Neural crest cell (in vitro differentiated cells): Measurements from ENCODE around the gene TTF2. TPM values are rescaled to one million over a fixed set of nuclear protein-coding genes. Genes with fewer than 3 reads are reported as not detected.
A peak's percentile ranks its signal among the peaks of the same experiment; 100 is the strongest.

Source experiments
- DNase-seq: peaks from one replicate; pipeline ENCODE4 v3.0.0; 2021; ENCODE audit warnings: low read depth, mixed read lengths, low spot score
- H3K27ac Mint-ChIP-seq: one replicate; pipeline ENCODE4 v1.8.0; 2021; ENCODE audit warnings: mild to moderate bottlenecking, mixed read lengths; ENCODE audit not compliant: unreplicated experiment
- H3K27me3 Mint-ChIP-seq: 2 replicates; pipeline ENCODE4 v1.8.0; 2021; ENCODE audit warnings: low read depth, mild to moderate bottlenecking, mixed read lengths
- H3K36me3 Mint-ChIP-seq: 2 replicates; pipeline ENCODE4 v1.8.0; 2021; ENCODE audit warnings: low read depth, mild to moderate bottlenecking, mixed read lengths
- H3K4me1 Mint-ChIP-seq: 2 replicates; pipeline ENCODE4 v1.8.0; 2021; ENCODE audit warnings: mixed read lengths
- H3K4me3 Mint-ChIP-seq: one replicate; pipeline ENCODE4 v1.8.0; 2021; ENCODE audit warnings: mild to moderate bottlenecking, mixed read lengths
- H3K9me3 Mint-ChIP-seq: 2 replicates; pipeline ENCODE4 v1.8.0; 2021; ENCODE audit warnings: mixed read lengths
- total RNA-seq: library from RNA; stranded (reverse); gene quantifications from 2 replicates; pipeline ENCODE4 v1.2.1, GENCODE V29; 2021
- TF ChIP-seq, protein P1 (sequence below): fragments of 200-600 bp; sonication (generic); conservative IDR thresholded peaks from 2 replicates; pipeline ENCODE4 v1.5.0; 2021; ENCODE audit warnings: antibody characterized with exemption, mild to moderate bottlenecking

The TTF2 gene
- total RNA-seq, 1 donor from 2014 or later: 66.7 TPM

DNA sequence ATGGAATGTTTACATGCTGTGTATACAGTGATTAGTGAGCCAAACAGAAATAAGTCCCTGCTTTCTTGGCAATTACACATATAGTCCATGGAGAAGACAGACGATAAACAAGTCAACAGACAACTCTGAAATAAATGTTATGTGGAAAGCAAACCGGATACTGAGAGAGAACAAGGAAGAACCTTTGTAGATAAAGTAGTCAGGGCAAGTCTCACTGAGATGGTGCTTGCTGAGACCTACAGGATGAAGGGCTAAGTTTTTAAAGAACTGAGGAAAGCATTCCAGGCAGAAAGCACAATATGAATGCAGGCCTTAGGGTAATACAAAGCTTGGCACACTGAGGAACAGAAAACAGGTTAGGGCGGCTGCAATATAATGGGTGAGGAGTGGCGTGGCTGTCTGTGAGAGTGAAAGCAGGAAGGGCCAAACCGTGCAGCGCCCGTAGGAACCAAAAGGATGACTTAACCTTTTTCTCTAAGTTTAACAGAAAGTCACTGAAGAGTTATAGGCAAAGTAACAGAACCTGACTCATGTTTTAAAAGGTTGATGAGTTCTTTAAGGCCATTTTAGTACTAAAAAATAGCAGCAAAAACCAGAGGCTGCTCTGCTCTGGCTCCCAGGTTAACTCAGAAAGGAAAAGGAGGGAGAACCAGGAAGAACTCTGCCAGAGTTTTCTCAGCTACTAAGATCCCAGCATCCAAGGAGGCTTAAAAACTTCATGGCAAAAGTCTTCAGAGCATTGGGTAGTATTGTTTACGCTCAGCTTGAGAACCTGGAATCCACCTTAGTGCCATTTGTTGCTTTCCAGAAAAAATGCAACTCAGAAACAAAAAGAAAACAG, 8.7 kb upstream of the TTF2 start:
- TF ChIP-seq, protein P1, sequence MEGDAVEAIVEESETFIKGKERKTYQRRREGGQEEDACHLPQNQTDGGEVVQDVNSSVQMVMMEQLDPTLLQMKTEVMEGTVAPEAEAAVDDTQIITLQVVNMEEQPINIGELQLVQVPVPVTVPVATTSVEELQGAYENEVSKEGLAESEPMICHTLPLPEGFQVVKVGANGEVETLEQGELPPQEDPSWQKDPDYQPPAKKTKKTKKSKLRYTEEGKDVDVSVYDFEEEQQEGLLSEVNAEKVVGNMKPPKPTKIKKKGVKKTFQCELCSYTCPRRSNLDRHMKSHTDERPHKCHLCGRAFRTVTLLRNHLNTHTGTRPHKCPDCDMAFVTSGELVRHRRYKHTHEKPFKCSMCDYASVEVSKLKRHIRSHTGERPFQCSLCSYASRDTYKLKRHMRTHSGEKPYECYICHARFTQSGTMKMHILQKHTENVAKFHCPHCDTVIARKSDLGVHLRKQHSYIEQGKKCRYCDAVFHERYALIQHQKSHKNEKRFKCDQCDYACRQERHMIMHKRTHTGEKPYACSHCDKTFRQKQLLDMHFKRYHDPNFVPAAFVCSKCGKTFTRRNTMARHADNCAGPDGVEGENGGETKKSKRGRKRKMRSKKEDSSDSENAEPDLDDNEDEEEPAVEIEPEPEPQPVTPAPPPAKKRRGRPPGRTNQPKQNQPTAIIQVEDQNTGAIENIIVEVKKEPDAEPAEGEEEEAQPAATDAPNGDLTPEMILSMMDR: no peak
- Mint-ChIP-seq H3K27ac (no peak overlapping the region), H3K9me3 (no peaks in the 10 kb centered on the region), H3K36me3 (no peaks in the 10 kb centered on the region), H3K4me3 (no peak overlapping the region), H3K4me1 (peaks cover 3% of the 10 kb centered on the region), H3K27me3 (no peaks in the 10 kb centered on the region)
- no peak for DNase-seq

DNA sequence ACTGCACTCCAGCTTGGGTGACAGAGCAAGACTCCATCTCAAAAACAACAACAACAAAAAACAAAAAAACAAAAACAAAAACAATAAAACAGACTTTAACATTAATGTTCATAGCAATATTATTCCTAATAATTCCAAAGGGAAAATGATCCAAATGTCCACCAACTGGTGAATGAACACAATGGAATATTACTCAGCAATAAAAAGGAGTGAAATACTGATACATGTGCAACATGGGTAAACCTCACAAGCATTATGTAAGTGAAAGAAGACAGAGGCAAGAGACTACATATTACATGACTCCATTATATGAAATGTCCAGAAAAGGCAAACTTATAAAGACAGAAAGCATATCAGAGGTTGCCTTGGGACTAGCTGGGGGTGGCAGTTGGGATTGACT, 6.1 kb upstream of the TTF2 start:
- no peaks in the 10 kb centered on the region for H3K9me3 Mint-ChIP-seq
- TF ChIP-seq, protein P1: no peak
- no peak overlapping the region for H3K4me3 Mint-ChIP-seq
- H3K27ac Mint-ChIP-seq: no peak overlapping the region
- H3K27me3 Mint-ChIP-seq: no peaks in the 10 kb centered on the region
- H3K36me3 Mint-ChIP-seq: no peaks in the 10 kb centered on the region
- H3K4me1 Mint-ChIP-seq: peaks cover 8% of the 10 kb centered on the region
- no peak for DNase-seq

DNA sequence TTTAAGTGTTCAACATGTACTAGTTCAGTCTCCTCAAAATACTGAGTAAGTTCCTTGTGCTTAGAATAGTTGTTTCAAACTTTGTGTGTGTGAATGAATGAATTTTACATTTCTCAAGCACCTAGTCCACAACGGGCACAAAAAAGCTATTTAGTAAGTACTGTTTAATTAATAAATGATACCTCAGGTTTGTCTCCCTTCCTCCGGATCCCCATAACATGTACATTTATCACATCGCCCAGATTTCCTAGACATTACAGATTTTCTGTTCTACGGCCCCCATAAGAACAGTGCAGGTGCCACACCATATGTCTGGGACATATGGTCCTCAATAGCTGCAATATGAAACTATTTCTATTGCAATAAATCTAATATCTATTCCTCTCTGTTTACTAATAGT, 1.3 kb upstream of the TTF2 start:
- Mint-ChIP-seq H3K4me3 (no peak overlapping the region), H3K4me1 (peaks cover 30% of the 10 kb centered on the region), H3K27ac (no peak overlapping the region), H3K36me3 (no peaks in the 10 kb centered on the region), H3K27me3 (no peaks in the 10 kb centered on the region), H3K9me3 (no peaks in the 10 kb centered on the region)
- TF ChIP-seq, protein P1: no peak
- DNase-seq: no peak

DNA sequence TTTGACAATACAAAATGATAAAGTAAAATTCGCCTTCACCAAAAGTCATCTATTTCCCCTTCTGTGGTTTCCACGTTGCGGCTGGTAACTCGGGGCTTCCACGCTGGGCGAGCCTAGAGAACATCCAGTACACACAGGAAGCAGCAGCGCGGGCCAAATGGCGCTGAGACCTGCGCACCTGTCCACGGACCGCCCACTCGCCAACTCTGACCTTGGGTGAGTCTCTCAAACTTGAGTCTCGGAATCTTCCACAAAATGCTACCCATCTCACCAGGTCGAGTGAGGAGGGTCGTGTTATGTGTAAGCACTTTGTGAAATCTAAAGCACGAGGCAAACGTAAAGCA, 820 bp upstream of the TTF2 start:
- Mint-ChIP-seq H3K36me3 (peaks cover 3% of the 10 kb centered on the region), H3K9me3 (no peaks in the 10 kb centered on the region), H3K27ac (no peak overlapping the region), H3K4me1 (peaks cover 30% of the 10 kb centered on the region), H3K27me3 (no peaks in the 10 kb centered on the region), H3K4me3 (no peak overlapping the region)
- DNase-seq: no peak
- TF ChIP-seq, protein P1: no peak

DNA sequence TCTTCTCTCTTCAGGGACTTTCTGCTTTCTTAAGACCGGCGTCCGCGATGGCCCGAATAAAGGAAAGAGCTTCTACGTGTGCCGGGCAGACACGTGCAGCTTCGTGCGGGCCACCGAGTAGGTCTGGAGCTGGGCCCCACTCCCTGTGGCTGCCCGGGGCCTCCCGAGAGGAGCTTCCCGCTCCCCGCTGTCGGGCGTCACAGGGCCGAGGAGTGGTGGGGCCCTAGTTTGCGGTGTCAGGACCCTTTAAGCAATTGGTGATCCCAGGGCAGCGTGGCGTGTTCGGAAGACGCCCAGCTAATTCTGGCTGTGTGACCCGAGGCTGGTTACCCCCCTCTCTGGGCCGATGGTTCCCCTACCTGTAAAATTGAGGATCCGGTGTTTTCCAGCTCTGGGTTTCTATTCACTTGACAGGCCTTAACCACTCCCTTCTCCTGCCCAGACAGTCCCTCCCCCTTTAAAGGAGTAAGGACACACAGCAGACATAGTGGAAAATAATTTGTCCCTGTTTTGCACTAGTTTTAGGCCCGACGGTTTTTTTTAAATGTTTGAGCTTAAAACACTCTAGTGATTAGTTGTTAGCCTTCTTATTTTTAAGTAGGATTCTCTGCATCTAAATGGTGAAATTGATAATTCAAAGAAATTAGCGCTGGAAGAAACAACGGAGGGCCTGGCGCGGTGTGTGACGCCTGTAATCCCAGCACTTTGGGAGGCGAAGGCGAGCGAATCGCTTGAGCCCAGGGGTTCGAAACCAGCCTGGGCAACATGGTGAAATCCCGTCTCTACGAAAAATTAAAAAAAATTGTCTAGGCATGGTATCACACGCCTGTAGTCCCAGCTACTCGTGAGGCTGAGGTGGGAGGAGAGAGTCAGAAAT, 553 bp downstream of the TTF2 start:
- H3K27me3 Mint-ChIP-seq: no peaks in the 10 kb centered on the region
- no peak overlapping the region for H3K4me3 Mint-ChIP-seq
- no peaks in the 10 kb centered on the region for H3K9me3 Mint-ChIP-seq
- TF ChIP-seq, protein P1: no peak
- H3K36me3 Mint-ChIP-seq: peaks cover 3% of the 10 kb centered on the region
- peak overlapping the region; percentile 90 for H3K27ac Mint-ChIP-seq
- no peak for DNase-seq
- H3K4me1 Mint-ChIP-seq: peaks cover 30% of the 10 kb centered on the region
